ENCODE measurements around the gene PATZ1. TPM values are rescaled to one million over a fixed set of nuclear protein-coding genes. Genes with fewer than 3 reads are reported as not detected.
A peak's percentile ranks its signal among the peaks of the same experiment; 100 is the strongest.
"Not testable (repeated sequence)": the region's sequence is repeated elsewhere in the genome, so short reads cannot be mapped to it uniquely, and the experiment has no call there.

Gene PATZ1
- 20.3 and 25.1 TPM in 2 replicates for total RNA-seq
- polyA plus RNA-seq, result 18.2 and 23.8 TPM in 2 replicates

GRCh38 chr22:31346255-31346732 lies at the start of gene PATZ1:
PATZ1 (minus strand) TSS chr22:31346346; CDS start chr22:31345602, 744 bp downstream.
- peaks cover 41% of the 10 kb centered on the region for H4K20me1 ChIP-seq (ENCODE audit: insufficient read depth, poor library complexity, severe bottlenecking)
- no peaks in the 10 kb centered on the region for H3K27me3 ChIP-seq
- no peaks in the 10 kb centered on the region for H3K36me3 ChIP-seq (replicated peaks; ENCODE audit: insufficient read depth, low read depth)
- H3K27ac ChIP-seq, result peak within 1 kb of the TSS; percentile 94
- peak within 1 kb of the TSS; percentile 74 for H2AFZ ChIP-seq
- no peaks in the 10 kb centered on the region for H3K9me2 ChIP-seq (replicated peaks; ENCODE audit: insufficient read depth)
- DNase-seq (ENCODE audit: low spot score), result peak; percentile 86
- peak within 1 kb of the TSS; percentile 100 for H3K4me2 ChIP-seq
- H3K79me2 ChIP-seq, result peaks cover 57% of the 10 kb centered on the region
- H3K4me3 ChIP-seq, result peak within 1 kb of the TSS; percentile 70
- no peaks in the 10 kb centered on the region for H3K9me3 ChIP-seq (ENCODE audit: low read depth)
- peaks cover 47% of the 10 kb centered on the region for H3K4me1 ChIP-seq (ENCODE audit: insufficient read depth)
- 1% methylated on average over 19 of the region's 41 CpGs for WGBS (ENCODE audit: low lambda C conversion rate, missing lambda C conversion rate)
- TF ChIP-seq CTCF (IDR thresholded peaks at IDR 0.05; ENCODE audit: poor library complexity) (no peak), EZH2 (IDR thresholded peaks at IDR 0.05; ENCODE audit: borderline replicate concordance) (no peak), EZH2phosphoT487 (IDR thresholded peaks at IDR 0.05; ENCODE audit: low read depth, severe bottlenecking, unreplicated experiment) (no peak)

DNA sequence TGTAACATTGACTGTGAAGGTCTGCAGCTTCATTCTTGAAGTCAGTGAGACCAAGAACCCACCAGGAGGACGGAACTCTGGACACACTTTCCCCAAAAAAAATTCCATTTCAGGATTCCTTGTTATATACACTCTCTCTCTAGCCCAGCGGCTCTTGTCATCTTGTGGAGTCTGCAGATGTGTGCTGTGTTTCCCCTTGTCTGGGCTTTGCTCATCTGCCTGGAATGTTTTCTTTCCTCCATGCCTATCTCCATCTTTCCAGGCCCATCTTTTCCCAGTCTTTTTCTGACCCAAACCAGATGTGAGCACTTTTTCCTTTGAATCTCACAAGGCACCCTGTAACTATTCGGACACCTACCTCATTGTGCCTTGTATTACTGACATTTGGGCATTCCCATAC lies 48.2 kb upstream of the PATZ1 start:
- no peak overlapping the region for H2AFZ ChIP-seq
- no peak for DNase-seq (ENCODE audit: low spot score)
- no peaks in the 10 kb centered on the region for H3K79me2 ChIP-seq
- TF ChIP-seq EZH2 (IDR thresholded peaks at IDR 0.05; ENCODE audit: borderline replicate concordance), result no peak
- TF ChIP-seq CTCF (IDR thresholded peaks at IDR 0.05; ENCODE audit: poor library complexity), result no peak
- TF ChIP-seq EZH2phosphoT487 (IDR thresholded peaks at IDR 0.05; ENCODE audit: low read depth, severe bottlenecking, unreplicated experiment), result no peak
- H3K4me2 ChIP-seq, result no peak overlapping the region
- peaks cover 7% of the 10 kb centered on the region for H3K4me1 ChIP-seq (ENCODE audit: insufficient read depth)
- no peaks in the 10 kb centered on the region for H3K36me3 ChIP-seq (replicated peaks; ENCODE audit: insufficient read depth, low read depth)
- 81% methylated on average over 3 of the region's 3 CpGs for WGBS (ENCODE audit: low lambda C conversion rate, missing lambda C conversion rate)
- no peak overlapping the region for H3K27ac ChIP-seq
- no peaks in the 10 kb centered on the region for H3K9me2 ChIP-seq (replicated peaks; ENCODE audit: insufficient read depth)
- H4K20me1 ChIP-seq (ENCODE audit: insufficient read depth, poor library complexity, severe bottlenecking), result no peaks in the 10 kb centered on the region
- H3K4me3 ChIP-seq, result no peak overlapping the region
- no peaks in the 10 kb centered on the region for H3K9me3 ChIP-seq (ENCODE audit: low read depth)
- H3K27me3 ChIP-seq, result no peaks in the 10 kb centered on the region

DNA sequence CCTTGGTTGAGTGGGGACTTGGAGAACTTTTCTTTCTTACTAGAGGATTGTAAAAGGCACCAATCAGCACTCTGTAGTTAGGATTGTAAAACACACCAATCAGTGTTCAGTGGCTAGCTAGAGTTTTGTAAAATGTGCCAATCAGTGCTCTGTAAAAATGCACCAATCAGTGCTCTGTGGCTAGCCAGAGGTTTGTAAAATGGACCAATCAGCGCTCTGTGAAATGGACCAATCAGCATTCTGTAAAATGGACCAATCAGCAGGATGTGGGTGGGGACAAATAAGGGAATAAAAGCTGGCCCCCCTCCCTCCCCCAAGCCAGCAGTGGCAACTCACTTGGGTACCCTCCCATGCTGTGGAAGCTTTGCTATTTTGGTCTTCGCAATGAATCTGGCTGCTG lies 47.7 kb upstream of the PATZ1 start:
- Histone ChIP-seq H2AFZ (no peak overlapping the region), H3K9me2 (replicated peaks; ENCODE audit: insufficient read depth) (no peaks in the 10 kb centered on the region), H4K20me1 (ENCODE audit: insufficient read depth, poor library complexity, severe bottlenecking) (no peaks in the 10 kb centered on the region), H3K79me2 (no peaks in the 10 kb centered on the region), H3K4me2 (no peak overlapping the region), H3K27ac (no peak overlapping the region), H3K4me3 (no peak overlapping the region), H3K9me3 (ENCODE audit: low read depth) (no peaks in the 10 kb centered on the region), H3K27me3 (no peaks in the 10 kb centered on the region), H3K36me3 (replicated peaks; ENCODE audit: insufficient read depth, low read depth) (no peaks in the 10 kb centered on the region), H3K4me1 (ENCODE audit: insufficient read depth) (peaks cover 6% of the 10 kb centered on the region)
- TF ChIP-seq EZH2phosphoT487 (IDR thresholded peaks at IDR 0.05; ENCODE audit: low read depth, severe bottlenecking, unreplicated experiment), result no peak
- no peak for TF ChIP-seq EZH2 (IDR thresholded peaks at IDR 0.05; ENCODE audit: borderline replicate concordance)
- no peak for TF ChIP-seq CTCF (IDR thresholded peaks at IDR 0.05; ENCODE audit: poor library complexity)
- 100% methylated on average over 2 of the region's 2 CpGs for WGBS (ENCODE audit: low lambda C conversion rate, missing lambda C conversion rate)
- DNase-seq (ENCODE audit: low spot score), result no peak

- H3K4me1 ChIP-seq (ENCODE audit: insufficient read depth); H3K27me3 ChIP-seq; H4K20me1 ChIP-seq (ENCODE audit: insufficient read depth, poor library complexity, severe bottlenecking); H3K4me3 ChIP-seq; H2AFZ ChIP-seq; H3K27ac ChIP-seq; H3K36me3 ChIP-seq (replicated peaks; ENCODE audit: insufficient read depth, low read depth); H3K4me2 ChIP-seq; H3K79me2 ChIP-seq; H3K9me2 ChIP-seq (replicated peaks; ENCODE audit: insufficient read depth); H3K9me3 ChIP-seq (ENCODE audit: low read depth); DNase-seq (ENCODE audit: low spot score): not testable (repeated sequence)
- WGBS (ENCODE audit: low lambda C conversion rate, missing lambda C conversion rate), result 94% methylated on average over 6 of the region's 6 CpGs
Observed at GRCh38 chr22:31378651-31379050, 32.5 kb upstream of the PATZ1 start.
